HG03025 (cell line): ENCODE measurements around the gene MYL2.

ENCODE experiments used
- ATAC-seq: cut with Tn5 transposase; IDR thresholded peaks from one replicate; pipeline ENCODE4 v1.9.1; 2021; ENCODE audit warnings: mild to moderate bottlenecking, moderate library complexity; ENCODE audit not compliant: unreplicated experiment, low FRiP score

MYL2 gene

DNA sequence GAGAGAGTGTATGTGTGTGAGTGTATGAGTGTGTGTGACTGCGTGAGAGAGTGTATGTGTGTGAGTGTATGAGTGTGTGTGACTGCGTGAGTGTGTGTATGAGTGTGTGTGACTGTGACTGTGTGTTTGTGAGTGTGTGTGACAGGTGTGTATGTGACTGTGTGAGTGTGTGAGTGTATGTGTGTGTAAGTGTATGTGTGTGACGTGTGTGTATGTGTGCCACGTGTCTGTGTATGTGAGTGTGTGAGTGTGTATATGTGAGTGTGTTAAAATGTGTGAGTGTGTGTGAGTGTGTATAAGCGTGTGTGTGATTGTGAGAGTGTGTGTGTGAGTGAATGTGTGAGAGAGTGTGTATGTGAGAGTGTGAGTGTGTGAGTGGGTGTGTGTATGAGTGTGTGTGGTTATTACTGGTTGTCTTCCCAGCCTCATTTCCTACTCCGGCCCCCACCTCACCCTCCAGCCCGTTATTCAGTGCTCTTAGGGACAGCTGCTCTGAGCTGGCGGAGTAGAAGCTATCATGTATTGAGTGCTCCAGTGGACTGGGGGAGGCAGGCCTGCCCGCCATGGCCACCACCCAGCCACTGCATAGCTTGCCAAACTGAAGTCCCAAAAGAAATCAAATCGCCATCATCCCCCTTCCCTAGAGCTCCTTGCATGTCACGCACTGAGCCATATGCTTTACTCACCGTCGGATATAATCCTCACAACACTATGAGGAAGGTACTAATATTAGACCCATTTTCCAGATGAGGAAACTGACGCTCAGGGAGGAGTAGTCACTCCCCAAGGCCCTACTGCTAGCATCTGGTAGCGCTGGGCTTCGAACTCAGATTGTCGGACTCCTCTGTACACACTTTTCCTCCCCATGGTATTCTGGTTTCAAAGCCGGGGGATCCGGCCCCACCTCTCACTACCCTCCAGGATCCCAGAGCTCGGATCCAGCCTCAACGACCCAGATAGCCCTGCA, 10.3 kb upstream of the MYL2 start:
- ATAC-seq: no peak

DNA sequence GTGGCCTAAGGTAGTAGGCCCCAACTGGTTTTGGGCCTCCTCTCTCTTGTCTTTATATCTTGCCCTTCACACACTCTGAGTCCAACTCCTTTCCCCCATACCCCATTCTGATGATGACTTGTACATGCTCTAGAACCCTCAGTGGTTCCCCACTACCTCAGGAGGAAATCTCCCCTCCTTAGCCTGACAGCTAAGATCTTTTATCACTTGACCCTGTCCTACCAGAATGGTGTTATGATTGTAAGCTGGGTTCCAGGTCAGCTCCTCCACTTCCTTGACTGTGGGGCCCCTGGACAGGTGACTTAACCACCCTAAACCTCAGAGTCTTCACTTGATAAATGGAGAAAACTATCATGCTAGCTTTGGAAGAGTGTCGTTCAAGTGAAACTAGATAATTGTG, 9.4 kb upstream of the MYL2 start:
- no peak for ATAC-seq

- ATAC-seq: no peak
These were observed 8.3 kb upstream of the MYL2 start for GRCh38 chr12:110928700-110929099.

DNA sequence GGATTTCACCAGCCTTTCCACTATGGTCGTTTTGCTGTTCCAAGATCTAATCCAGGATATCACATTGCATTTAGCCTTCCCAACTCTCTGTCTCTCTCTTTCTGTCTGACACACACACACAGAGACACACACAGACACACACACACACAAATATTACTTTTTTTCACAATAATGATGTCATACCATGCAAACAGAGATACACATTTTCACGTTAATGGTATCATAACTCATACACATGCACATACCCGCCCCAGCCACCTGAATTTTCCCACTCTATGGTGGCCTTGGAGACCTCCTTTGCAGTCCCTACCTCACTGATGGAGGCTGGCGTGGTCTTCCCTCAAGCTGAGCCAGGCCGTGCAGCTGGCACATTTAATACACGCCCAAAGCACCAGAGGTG, 7.2 kb upstream of the MYL2 start:
- ATAC-seq: no peak

DNA sequence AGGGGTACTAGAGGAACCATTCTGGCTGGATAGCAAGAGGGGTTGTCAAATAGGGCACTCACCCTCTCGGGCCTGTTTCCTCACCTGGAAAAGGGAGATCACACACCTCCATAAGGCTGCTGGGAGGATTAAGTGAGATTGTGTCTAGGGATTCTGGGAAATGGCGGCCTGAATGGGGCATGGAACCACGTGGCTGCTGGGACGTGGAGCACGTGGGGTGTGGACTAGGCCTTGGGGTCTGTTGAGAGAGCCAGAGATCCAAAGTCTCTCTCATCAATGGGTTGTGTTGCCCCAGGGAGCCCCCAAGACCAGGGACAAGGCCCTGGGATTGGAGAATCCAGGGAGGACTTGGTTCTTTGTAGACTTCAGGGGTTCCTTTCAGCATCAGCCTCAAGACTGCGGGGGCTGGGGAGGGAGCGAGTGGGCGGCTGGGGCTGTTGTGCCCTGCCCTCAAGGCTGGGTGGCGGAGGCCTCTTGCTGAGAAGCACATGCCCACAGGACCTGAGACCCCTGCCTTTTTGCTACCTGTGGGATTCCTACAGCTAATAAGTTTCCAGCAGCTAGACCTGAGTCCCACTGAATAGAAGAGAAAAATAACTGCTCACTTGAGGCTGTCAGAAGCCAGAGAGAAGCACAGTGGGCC, 3.4 kb upstream of the MYL2 start:
- ATAC-seq: no peak

GRCh38 chr12:110923192-110923591, 2.8 kb upstream of the MYL2 start:
- ATAC-seq: no peak

DNA sequence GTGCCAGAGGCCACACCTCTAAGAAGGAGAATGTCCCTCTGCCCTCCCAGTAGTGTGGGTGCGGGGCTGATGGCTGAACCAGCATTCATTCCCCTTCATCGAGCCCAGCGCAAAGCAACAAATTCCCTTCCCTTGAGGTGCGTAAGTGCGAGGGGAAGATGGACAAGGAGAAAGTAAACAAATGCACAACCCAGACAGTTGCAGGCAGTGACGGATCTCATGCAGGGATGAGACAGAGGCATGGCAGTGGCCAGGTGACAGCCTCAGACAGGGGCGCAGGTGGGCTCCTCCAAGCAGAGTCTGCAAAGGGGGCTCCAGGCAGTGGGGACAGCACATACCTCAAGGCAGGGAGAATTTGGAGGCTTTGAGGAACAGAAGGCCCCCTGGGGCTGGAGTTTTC, 2.3 kb upstream of the MYL2 start:
- no peak for ATAC-seq

DNA sequence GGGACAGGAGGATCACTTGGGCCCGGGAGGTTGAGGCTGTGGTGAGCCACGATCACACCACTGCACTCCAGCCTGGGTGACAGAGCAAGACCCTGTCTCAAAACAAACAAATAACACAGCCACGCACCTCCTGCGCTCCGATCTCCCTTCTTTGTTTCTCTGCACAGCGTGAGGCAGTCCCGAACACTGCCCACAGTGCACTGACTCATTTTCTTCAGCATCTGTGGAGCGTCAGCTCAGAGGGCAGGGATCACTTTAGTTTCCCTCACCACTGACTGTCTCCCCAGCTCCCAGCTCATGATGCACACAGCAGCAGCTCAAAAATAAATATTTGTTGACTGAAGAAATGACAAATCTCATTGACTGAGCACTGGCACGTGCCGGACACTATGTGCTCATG, 883 bp upstream of the MYL2 start:
- ATAC-seq: no peak

GRCh38 chr12:110919720-110920119, 659 bp downstream of the MYL2 start:
- ATAC-seq: no peak

DNA sequence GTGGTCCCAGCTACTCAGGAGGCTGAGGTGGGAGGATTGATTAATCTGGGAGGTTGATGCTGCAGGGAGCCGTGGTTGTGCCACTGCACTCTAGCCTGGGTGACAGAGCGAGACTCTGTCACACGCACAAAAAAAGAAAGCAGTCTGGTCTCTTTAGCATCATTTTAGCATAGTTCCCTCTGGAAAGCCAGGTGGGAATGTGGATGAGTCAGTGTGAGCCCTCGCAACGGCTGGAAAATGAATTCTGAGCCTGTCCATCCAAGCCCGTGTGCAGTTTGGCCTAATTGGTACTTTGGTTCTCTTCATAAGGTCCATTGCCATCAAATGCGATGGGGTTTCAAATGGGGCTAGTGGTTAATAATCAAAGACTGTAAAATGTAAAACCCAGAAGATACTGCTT, 2.4 kb downstream of the MYL2 start:
- no peak for ATAC-seq

DNA sequence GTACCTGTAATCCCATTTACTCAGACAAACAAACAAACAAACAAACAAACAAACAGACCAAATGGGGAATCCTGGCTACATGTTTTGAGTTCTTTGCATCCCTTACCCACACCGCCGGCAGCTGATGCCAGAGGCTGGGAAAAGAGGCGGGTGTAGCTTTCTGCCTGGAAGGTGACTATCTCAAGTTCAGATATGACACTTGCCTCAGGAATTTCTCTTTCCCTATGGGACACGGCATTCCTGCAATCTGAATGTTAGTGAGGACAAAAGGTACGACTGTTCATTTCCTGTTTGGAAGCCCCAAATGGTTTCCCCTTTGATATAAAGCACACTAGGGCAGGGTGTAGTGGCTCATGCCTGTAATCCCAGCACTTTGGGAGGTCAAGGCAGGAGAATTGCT, 2.9 kb downstream of the MYL2 start:
- no peak for ATAC-seq

DNA sequence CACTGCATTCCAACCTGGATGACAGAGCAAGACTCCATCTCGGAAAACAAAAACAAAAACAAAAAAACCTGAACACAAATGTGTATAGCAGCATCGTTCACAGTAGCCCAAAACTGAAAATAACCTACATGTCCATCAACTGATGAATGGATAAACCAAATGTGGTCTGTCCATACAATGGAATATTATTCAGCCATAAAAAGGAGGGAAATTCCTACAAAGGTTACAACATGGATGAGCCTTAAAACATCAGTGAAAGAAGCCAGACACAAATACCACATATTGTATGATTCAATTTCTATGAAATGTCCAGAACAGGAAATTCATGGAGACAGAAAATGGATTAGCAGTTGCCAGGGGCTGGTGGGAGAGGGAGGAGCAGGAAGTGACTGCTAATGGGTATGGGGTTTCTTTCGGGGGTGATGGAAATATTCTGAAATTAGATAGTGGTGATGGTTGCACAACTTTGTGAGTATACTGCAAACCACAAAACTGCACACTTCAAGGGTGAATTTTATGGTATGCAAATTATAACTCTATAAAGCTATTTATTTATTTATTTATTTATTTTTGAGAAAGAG, 4.0 kb downstream of the MYL2 start:
- no peak for ATAC-seq

DNA sequence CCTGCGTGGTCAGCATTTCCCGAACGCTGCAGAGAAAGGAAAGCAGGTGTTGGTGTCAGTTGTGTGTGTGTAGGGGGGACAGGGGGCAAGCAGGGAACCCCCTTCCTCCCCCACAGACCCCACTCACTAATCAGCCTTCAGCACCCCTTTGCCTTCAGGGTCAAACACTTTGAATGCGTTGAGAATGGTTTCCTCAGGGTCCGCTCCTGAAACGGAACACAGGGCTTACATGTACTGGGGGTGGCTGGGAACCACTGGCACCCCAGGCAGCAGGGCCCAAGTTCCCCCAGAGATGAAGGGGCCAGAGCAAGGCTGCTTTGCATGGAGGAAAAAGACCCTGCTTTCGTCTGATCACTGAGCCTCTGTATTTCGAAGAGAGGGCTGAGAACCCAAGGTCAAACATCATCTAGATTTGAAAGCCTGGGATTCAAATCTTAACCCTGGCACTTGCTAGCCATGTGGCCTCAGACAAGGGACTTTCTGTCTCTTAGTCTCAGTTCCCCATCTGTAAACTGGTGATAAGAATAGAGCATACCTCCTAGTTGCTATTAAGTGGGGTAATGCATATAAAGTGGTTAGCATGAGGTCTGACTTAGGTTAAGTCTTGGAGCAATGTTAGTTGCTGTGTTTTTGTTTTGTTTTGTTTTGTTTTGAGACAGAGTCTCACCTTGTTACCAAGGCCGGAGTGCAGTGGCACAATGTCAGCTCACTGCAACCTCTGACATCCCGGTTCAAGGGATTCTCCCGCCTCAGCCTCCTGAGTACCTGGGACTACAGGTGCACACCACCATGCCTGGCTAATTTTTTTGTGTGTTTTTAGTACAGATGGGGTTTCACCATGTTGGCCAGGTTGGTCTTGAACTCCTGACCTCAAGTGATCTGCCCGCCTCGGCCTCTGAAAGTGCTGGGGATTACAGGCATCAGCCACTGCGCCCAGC, 7.0 kb downstream of the MYL2 start:
- peak; percentile 94 for ATAC-seq

DNA sequence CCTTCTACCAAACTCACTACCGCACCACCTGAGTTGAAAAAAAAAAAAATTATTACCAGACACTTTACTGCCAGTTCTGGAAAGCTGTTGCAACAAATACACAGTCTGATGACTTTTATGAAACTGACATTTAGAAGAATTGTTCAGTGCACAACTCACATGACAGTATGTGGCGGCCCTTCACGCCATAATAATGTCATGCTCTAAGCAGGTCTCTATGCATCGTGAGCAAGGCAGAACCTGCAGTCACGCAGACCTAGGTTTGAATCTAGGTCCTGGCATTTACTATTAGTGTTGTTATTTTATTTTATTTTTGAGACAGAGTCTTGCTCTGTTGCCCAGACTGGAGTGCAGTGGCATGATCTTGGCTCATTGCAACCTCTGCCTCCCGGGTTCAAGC, 8.1 kb downstream of the MYL2 start:
- no peak for ATAC-seq

- no peak for ATAC-seq
These were observed 11.8 kb downstream of the MYL2 start for GRCh38 chr12:110908377-110909152.

DNA sequence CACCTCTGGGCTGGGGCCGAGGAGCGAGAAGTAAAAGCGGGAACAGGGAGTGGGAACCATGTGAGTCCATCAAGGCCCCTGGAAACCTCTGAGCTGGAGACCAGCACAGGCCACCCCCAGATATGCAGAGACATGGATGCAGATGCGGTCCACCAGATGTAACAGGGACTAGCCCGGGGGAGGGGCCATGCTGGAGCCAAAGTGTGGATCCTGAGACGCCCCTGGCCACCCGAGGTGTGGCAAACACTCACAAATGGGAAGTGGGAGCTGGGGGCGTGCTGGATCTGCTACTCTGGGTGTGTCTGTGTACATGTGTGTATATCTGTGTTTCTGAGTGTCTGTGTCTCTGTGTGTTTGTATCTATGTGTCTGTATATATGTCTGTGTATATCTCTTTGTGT, 12.8 kb downstream of the MYL2 start:
- no peak for ATAC-seq

DNA sequence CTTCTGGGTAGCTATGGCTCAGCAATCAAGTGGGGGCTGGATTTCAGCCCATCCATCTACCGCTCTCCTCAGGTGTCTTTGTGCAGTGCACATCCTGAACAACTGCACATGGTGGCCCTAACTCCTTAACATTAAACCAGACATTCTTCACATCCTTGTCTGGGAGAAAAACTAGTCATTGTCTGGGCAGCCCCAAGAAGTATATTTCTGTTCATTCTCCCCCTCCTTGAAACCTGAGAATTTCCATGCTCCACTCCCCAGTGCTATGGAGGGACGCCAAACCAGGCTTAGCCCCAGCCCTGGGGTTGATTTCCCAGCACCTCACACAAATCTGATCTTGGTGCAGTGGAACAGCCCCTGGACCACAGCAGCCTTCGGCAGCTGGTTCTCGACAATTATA, 13.4 kb downstream of the MYL2 start:
- no peak for ATAC-seq

GRCh38 chr12:110906516-110906915, 13.9 kb downstream of the MYL2 start:
- no peak for ATAC-seq

DNA sequence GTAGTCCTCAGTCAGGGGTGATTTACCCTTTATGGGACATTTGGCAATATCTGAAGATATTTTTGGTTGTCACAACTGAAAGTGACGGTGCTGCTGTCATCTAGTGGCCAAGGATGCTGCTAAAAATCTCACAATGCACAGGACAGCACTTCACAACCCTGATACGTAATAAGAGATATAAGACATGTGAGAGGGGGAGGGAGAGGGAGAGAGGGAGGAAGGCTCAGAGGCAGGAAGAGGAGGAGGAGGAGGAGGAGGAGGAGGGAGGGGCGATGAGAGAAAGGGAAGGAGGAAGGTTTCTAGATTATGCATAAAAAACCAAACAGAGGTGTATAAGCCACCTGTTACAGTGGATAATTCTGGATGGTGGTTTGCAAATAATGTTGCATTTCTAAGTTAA, 14.3 kb downstream of the MYL2 start:
- ATAC-seq: no peak

DNA sequence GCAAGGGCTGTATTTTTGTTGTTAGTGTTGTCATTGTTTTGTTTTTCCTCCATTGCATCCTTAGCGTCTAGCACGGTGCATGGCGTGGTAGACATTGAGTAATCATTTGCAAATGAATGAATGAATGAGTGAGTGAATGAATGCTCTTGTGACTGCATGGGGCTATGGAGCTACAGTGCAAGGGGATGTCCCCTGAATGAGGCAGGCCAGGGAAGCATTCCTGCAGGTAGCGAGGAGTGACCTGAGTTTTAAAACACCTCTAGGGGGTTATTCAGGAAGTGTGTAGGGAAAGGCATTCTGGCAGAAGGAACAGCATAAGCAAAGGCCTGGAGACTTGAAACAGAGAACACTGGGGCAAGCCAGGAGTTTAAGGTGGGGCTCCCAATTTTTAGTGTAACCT, 16.9 kb downstream of the MYL2 start:
- no peak for ATAC-seq
